ENCODE results near the gene NCOA7. TPM values are rescaled to one million over a fixed set of nuclear protein-coding genes. Genes with fewer than 3 reads are reported as not detected.

NCOA7 gene
- total and polyA plus RNA-seq, 10 of the 15 experiments (the other 5 are each of a cell fraction or from before 2014, with no cell fraction given), result 18.9 to 50.3 (median 34.2) TPM

DNA sequence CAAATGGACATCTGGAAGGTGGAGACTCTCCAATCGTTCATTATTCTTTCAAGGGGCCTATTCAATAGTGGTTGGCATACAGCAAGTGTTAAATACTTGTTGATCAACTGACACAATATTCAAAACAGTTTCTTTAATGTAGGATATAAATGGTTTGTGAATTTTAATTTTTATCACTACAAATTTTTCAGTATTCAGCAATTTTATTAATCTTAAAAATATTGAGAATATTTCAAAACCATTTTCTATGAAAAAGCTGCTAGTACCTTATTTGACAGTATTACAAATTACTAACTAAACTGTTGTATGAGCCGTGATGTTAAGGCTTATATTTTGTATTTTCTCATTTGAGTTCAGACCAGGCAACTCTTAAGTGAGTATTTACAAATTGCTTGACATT lies 32.4 kb downstream of the NCOA7 start:
- RAD21 ChIA-PET (ENCODE audit: unreplicated experiment), result interaction anchor here (1.7 kb wide), 1 partner anchor 42 kb away, joined by 8 read pairs; no protein-coding TSS in a partner anchor
- ATAC-seq (no peak), DNase-seq (ENCODE audit: low read depth, low spot score) (no peak), FAIRE-seq (no peak)
- Histone ChIP-seq H2AFZ (ENCODE audit: control insufficient read depth, low read depth, low read length) (no peak overlapping the region), H3K4me2 (ENCODE audit: control insufficient read depth, insufficient read depth) (no peak overlapping the region), H3K27ac (ENCODE audit: control insufficient read depth, insufficient read depth) (no peak overlapping the region), H3K4me1 (ENCODE audit: control insufficient read depth, insufficient read depth, low read length) (peaks cover 9% of the 10 kb centered on the region), H3K36me3 (ENCODE audit: control insufficient read depth in 2 of 2, insufficient read depth in 2 of 2, low read length in 1 of 2) (peaks cover 3 to 6% of the 10 kb centered on the region in 2 experiments; a peak in 3 of 4 replicates), H3K9me3 (replicated peaks; ENCODE audit: control insufficient read depth, insufficient read depth, low read length) (no peaks in the 10 kb centered on the region; the same call in 2 of the 3 replicates), H3K79me2 (ENCODE audit: control insufficient read depth, insufficient read depth, low read length) (peaks cover 13% of the 10 kb centered on the region), H3K4me3 (no peak overlapping the region), H4K20me1 (ENCODE audit: control insufficient read depth, insufficient read depth) (no peaks in the 10 kb centered on the region), H3K27me3 (replicated peaks in 1 of 2; ENCODE audit: control insufficient read depth in 2 of 2, insufficient read depth in 2 of 2, low read length in 1 of 2) (no peaks in the 10 kb centered on the region), H3K9ac (ENCODE audit: control insufficient read depth, insufficient read depth, low read length) (no peak overlapping the region)
- TF ChIP-seq TCF3 (IDR thresholded peaks at IDR 0.05; ENCODE audit: borderline replicate concordance, insufficient read depth, low read depth, low read length) (no peak), ATF7 (IDR thresholded peaks at IDR 0.05; ENCODE audit: low read depth) (no peak), SMAD5 (IDR thresholded peaks at IDR 0.05; ENCODE audit: low read depth) (no peak), SUPT20H (IDR thresholded peaks at IDR 0.05; ENCODE audit: borderline replicate concordance, control insufficient read depth, low read depth, low read length) (no peak), ASH2L (IDR thresholded peaks at IDR 0.05; ENCODE audit: borderline replicate concordance, low read depth) (no peak), TARDBP (IDR thresholded peaks at IDR 0.05; ENCODE audit: borderline replicate concordance) (no peak), CEBPB (IDR thresholded peaks at IDR 0.05; ENCODE audit: borderline replicate concordance in 1 of 2, low read depth in 2 of 2, low read length in 2 of 2) (no peak), PAX5 (IDR thresholded peaks at IDR 0.05; ENCODE audit: borderline replicate concordance, low read depth, low read length) (no peak), USF1 (IDR thresholded peaks at IDR 0.05; ENCODE audit: borderline replicate concordance, extremely low read length, insufficient read depth, low read depth, low read length) (no peak), ZNF24 (IDR thresholded peaks at IDR 0.05) (no peak), SUZ12 (IDR thresholded peaks at IDR 0.05; ENCODE audit: unreplicated experiment) (no peak)
- CTCF ChIA-PET, result interaction anchor here (0.8 to 2.8 kb wide), 5 partner anchors 11 to 151 kb away, joined by 3 to 8 read pairs (median 4); no protein-coding TSS in a partner anchor
- SMC1A ChIA-PET (ENCODE audit: uncharacterized antibody, unreplicated experiment), result interaction anchor here (0.6 to 2.2 kb wide), 4 partner anchors 12 to 262 kb away, joined by 3 to 8 read pairs (median 4); no protein-coding TSS in a partner anchor
- BruUV-seq (replicated peaks), result no TSS peak
- intact Hi-C loops (cut with micrococcal nuclease; ENCODE audit: unreplicated experiment), result no loop called here
- in situ Hi-C loops (cut with MboI), result no loop called here
- WGBS (ENCODE audit: insufficient coverage, insufficient replicate concordance, low lambda C conversion rate, missing lambda C conversion rate), result 93% methylated on average over 2 of the region's 2 CpGs
- POLR2A ChIA-PET, result interaction anchor here (1.2 to 1.3 kb wide), 2 partner anchors 8 to 12 kb away, joined by 3 read pairs; no protein-coding TSS in a partner anchor

Data from GM12878 (cell line).